Heart left ventricle (tissue), 16 donors: ENCODE results near the gene GNB1. TPM values are rescaled to one million over a fixed set of nuclear protein-coding genes. Genes with fewer than 3 reads are reported as not detected.

Source experiments
- ATAC-seq, 4 donors: fragments of 200-7000 bp; cut with Tn5 transposase; one replicate each; pipeline ENCODE4 v1.9.1; 2020 to 2022; ENCODE audit warnings: moderate library complexity in 4 of 4, mild to moderate bottlenecking in 3 of 4, moderate number of reproducible peaks in 1 of 4
- DNase-seq, 5 donors: peaks; one replicate each; pipeline ENCODE4 v3.0.0-alpha.2; 2020
- H3K27ac ChIP-seq, 12 donors: fragments of 200-600 bp; sonication (generic) in 4 of 12; one replicate each; pipeline versions ENCODE4 v1.5.0 to v1.8.0; 2016 to 2022; ENCODE audit warnings: mild to moderate bottlenecking in 2 of 12
- H3K27me3 ChIP-seq, 9 donors: fragments of 200-600 bp; sonication (generic) in 2 of 9; one replicate each; pipeline versions ENCODE4 v1.5.1 to v1.8.0; 2016 to 2022; ENCODE audit warnings: mild to moderate bottlenecking in 3 of 9
- H3K36me3 ChIP-seq, 9 donors: fragments of 200-600 bp; sonication (generic) in 2 of 9; one replicate each; pipeline versions ENCODE4 v1.5.0 to v1.8.0; 2018 to 2022; ENCODE audit warnings: mild to moderate bottlenecking in 2 of 9
- H3K4me1 ChIP-seq, 12 donors: fragments of 200-600 bp; sonication (generic) in 4 of 12; one replicate each; pipeline versions ENCODE4 v1.5.0 to v1.8.0; 2016 to 2022; ENCODE audit warnings: mild to moderate bottlenecking in 3 of 12
- H3K4me3 ChIP-seq, 12 donors: fragments of 200-600 bp; sonication (generic) in 4 of 12; one replicate each; pipeline versions ENCODE4 v1.5.0 to v1.8.0; 2017 to 2022; ENCODE audit warnings: mild to moderate bottlenecking in 9 of 12, moderate library complexity in 4 of 12
- H3K9me3 ChIP-seq, 12 donors: fragments of 200-600 bp; sonication (generic) in 4 of 12; one replicate each; pipeline versions ENCODE4 v1.5.0 to v1.8.0; 2016 to 2022; ENCODE audit warnings: mild to moderate bottlenecking in 1 of 12
- POLR2A ChIP-seq, 2 donors: fragments of 450-650 bp; IDR thresholded peaks; one replicate each; pipeline ENCODE4 v1.6.1; 2017; ENCODE audit warnings: antibody characterized with exemption in 2 of 2, mild to moderate bottlenecking in 2 of 2, moderate library complexity in 2 of 2
- WGBS, 4 donors: extraction: QIAGEN DNeasy Blood & Tissue Kit in 2 of 4; methylation state at CpG; one replicate each; pipeline versions ENCODE4 v1.1.5 to v1.1.7; 2013 to 2018; 5-methylcytosine and 5-hydroxymethylcytosine counted together
- intact Hi-C, 10 donors: fragments of 100-400 bp; cut with DNase I; formaldehyde crosslinking; loops; one replicate each; pipeline versions ENCODE4 v1.11.1 to v1.14.2; 2022
- polyA plus RNA-seq, 2 donors: library from polyadenylated mRNA; stranded (reverse); fragments of 200-250 nt; gene quantifications; one replicate each; pipeline ENCODE4 v1.2.3, GENCODE V29; 2013
- total RNA-seq, 9 donors: library from RNA; depleted of rRNA in 2 of 9; stranded (reverse); fragments of >200 nt in 2 of 9; fragmentation: NEBNext Ultra II Directional in 3 of 9; extraction: Animal tissue kit (Norgen Biotek cat#: 25700) in 3 of 9; gene quantifications; one replicate each; pipeline versions ENCODE4 v1.1.0 to v1.2.4, GENCODE V29; 2016 to 2023
- TF ChIP-seq, protein P1 (sequence below), 12 donors: fragments of 200-600 bp; sonication (generic) in 4 of 12; IDR thresholded peaks; one replicate each; pipeline versions ENCODE4 v1.5.0 to v1.8.0; 2018 to 2022; ENCODE audit warnings: antibody characterized with exemption in 12 of 12, mild to moderate bottlenecking in 5 of 12
- donor health status: ischemic (EF 13 %, LVEDD 7.1; RV severe dilation, severe dysfunction).
- donor health status: healthy with polysubstance abuse.
- donor health status: DM: no; HTN: yes; CAD: no.
- donor health status: DM: no; HTN: no; CAD: no.
- donor health status: ischemic (EF 25% LVEDD 6.9; RV normal size, moderate dysfunction).
- donor health status: ischemic (EF 25% LVEDD 5.7; RV mildly dilated, moderate dysfunction).
- donor health status: healthy.
- donor health status: DM: yes; HTN: yes; CAD: no.
- donor health status: ischemic (EF 35%, LVEDD 5.7; RV mildly dilated, moderate dysfunction).
- donor health status: nonischemic (EF 11% LVEDD 7.7; RV severe dilation, severe dysfunction).
- donor health status: DM: yes; HTN: yes; CAD: no.
- donor health status: PGD.
- donor health status: ischemic (EF 29% LVEDD 5.4; RV normal size, mild dysfunction).
- donor health status: nonischemic (EF 23%, LVEDD 6.1; RV moderate dilation, normal function).

Gene GNB1
- total and polyA plus RNA-seq, 11 donors = 52.9 to 275 (median 172) TPM

DNA sequence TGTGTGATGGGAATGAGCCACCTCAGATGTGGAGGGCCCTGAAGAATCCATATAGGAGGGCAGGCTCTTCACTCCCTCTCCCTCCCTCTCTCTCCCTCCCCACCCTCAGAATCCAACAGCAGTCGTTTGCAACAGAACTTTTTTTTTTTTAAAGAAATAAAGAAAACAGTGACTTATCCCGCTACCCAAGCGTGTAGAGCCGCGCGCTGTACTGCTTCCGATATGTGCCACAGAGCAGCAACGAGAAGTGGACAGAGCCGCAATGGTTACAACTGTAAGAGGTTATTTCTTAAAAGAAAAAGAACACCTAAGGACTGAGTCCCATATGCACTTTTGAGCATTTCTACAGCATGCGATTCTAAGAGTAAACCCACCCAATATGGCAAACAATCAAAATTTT lies 105.2 kb downstream of the GNB1 start:
- no peak for ATAC-seq
- H3K4me1 ChIP-seq = peaks cover 15 to 53% (median 37%) of the 10 kb centered on the region in 12 donors
- peaks cover 0 to 64% (median 63%) of the 10 kb centered on the region in 9 donors for H3K36me3 ChIP-seq
- TF ChIP-seq POLR2A (IDR thresholded peaks at IDR 0.05) = no peak
- TF ChIP-seq, protein P1, sequence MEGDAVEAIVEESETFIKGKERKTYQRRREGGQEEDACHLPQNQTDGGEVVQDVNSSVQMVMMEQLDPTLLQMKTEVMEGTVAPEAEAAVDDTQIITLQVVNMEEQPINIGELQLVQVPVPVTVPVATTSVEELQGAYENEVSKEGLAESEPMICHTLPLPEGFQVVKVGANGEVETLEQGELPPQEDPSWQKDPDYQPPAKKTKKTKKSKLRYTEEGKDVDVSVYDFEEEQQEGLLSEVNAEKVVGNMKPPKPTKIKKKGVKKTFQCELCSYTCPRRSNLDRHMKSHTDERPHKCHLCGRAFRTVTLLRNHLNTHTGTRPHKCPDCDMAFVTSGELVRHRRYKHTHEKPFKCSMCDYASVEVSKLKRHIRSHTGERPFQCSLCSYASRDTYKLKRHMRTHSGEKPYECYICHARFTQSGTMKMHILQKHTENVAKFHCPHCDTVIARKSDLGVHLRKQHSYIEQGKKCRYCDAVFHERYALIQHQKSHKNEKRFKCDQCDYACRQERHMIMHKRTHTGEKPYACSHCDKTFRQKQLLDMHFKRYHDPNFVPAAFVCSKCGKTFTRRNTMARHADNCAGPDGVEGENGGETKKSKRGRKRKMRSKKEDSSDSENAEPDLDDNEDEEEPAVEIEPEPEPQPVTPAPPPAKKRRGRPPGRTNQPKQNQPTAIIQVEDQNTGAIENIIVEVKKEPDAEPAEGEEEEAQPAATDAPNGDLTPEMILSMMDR (IDR thresholded peaks at IDR 0.05) = no peak
- no peak overlapping the region for H3K4me3 ChIP-seq
- H3K9me3 ChIP-seq = no peaks in the 10 kb centered on the region
- no peak overlapping the region for H3K27ac ChIP-seq
- no peaks in the 10 kb centered on the region for H3K27me3 ChIP-seq
- WGBS, 4 donors = 89 to 91% (median 89%) methylated on average over 10 of the region's 10 CpGs
- intact Hi-C loops = loop anchor here in 1 of 10 donors (10.0 kb wide), 1 partner anchor 109 kb away; the partner anchor contains the start of gene GNB1
- DNase-seq = no peak

DNA sequence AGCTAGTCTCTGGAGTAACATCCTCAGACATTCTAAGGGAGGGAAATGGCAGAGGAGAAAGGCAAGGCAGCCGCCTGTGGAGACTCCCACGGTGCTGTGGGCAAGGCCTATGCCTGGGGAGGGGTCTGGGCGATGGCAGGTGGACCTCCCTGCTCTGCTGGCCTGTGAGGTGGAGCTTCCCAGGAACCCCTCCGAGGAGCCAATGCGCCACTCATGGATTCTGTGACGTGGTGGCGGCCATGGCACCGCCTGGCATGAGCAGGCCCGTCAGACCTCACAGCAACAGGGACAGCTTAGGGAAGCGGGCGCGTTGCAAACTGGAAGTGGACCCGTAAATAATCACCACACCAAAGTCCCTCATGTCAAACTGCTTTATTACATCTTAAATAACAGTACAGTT lies 106.0 kb downstream of the GNB1 start:
- TF ChIP-seq, protein P1 (IDR thresholded peaks at IDR 0.05) = no peak
- TF ChIP-seq POLR2A (IDR thresholded peaks at IDR 0.05) = no peak
- peaks cover 15 to 61% (median 43%) of the 10 kb centered on the region in 12 donors for H3K4me1 ChIP-seq
- no peaks in the 10 kb centered on the region for H3K27me3 ChIP-seq
- H3K27ac ChIP-seq = no peak overlapping the region
- H3K36me3 ChIP-seq = peaks cover 0 to 57% (median 55%) of the 10 kb centered on the region in 9 donors
- ATAC-seq (no peak), DNase-seq (no peak)
- no peak overlapping the region for H3K4me3 ChIP-seq
- intact Hi-C loops = loop anchor here in 2 of 10 donors (5.0 to 10.0 kb wide), 2 partner anchors 110 to 122 kb away; partner anchors contain the start of gene GNB1 (in 1 of the 2)
- WGBS, 4 donors = 89 to 96% (median 93%) methylated on average over 13 of the region's 13 CpGs
- H3K9me3 ChIP-seq = no peaks in the 10 kb centered on the region

GRCh38 chr1:1783320-1783719 lies 107.6 kb downstream of the GNB1 start:
- ATAC-seq = no peak
- Histone ChIP-seq H3K4me3 (peak overlapping the region in 1 of 12 donors; percentile 41), H3K36me3 (peaks cover 0 to 40% (median 39%) of the 10 kb centered on the region in 9 donors), H3K9me3 (no peaks in the 10 kb centered on the region), H3K4me1 (peaks cover 13 to 66% (median 49%) of the 10 kb centered on the region in 12 donors), H3K27me3 (no peaks in the 10 kb centered on the region), H3K27ac (peak overlapping the region in 10 of 12 donors; percentile 10 to 96 (median 62))
- intact Hi-C loops = loop anchor here in 2 of 10 donors (5.0 to 10.0 kb wide), 2 partner anchors 111 to 124 kb away; partner anchors contain the start of gene GNB1 (in 1 of the 2)
- peak in 1 of 5 donors; percentile 51 for DNase-seq
- no peak for TF ChIP-seq POLR2A (IDR thresholded peaks at IDR 0.05)
- TF ChIP-seq, protein P1 (IDR thresholded peaks at IDR 0.05) = no peak
- 70 to 83% (median 81%) methylated on average over 8 of the region's 8 CpGs for WGBS, 4 donors

- TF ChIP-seq POLR2A (IDR thresholded peaks at IDR 0.05) = no peak
- TF ChIP-seq, protein P1 (IDR thresholded peaks at IDR 0.05) = no peak
- peaks cover 0 to 33% (median 32%) of the 10 kb centered on the region in 9 donors for H3K36me3 ChIP-seq
- peaks cover 10 to 59% (median 44%) of the 10 kb centered on the region in 12 donors for H3K4me1 ChIP-seq
- no peaks in the 10 kb centered on the region for H3K27me3 ChIP-seq
- intact Hi-C loops = loop anchor here in 2 of 10 donors (5.0 to 10.0 kb wide), 2 partner anchors 112 to 125 kb away; partner anchors contain the start of gene GNB1 (in 1 of the 2)
- WGBS, 4 donors = 8 to 13% (median 11%) methylated on average over 26 to 36 of the region's 36 CpGs
- H3K4me3 ChIP-seq = peak overlapping the region in 10 of 12 donors; percentile 3 to 46 (median 28)
- DNase-seq = peak; percentile 50 to 78 (median 62)
- no peaks in the 10 kb centered on the region for H3K9me3 ChIP-seq
- peak in 3 of 4 donors; percentile 47 to 57 (median 51) for ATAC-seq
- H3K27ac ChIP-seq = peak overlapping the region in 11 of 12 donors; percentile 53 to 96 (median 63)
These were observed 108.3 kb downstream of the GNB1 start for GRCh38 chr1:1782399-1783221.
